ENCODE measurements around the gene NUP62CL.
A peak's percentile ranks its signal among the peaks of the same experiment; 100 is the strongest.
"Not testable (repeated sequence)": the region's sequence is repeated elsewhere in the genome, so short reads cannot be mapped to it uniquely, and the experiment has no call there.

Gene NUP62CL

GRCh38 chrX:107205770-107206696 is at the start of gene NUP62CL, which contains the start of gene DNAAF6:
TSS of gene NUP62CL (minus strand) at chrX:107206433. CDS start at chrX:107175146, 31,287 bp downstream.
TSS of gene DNAAF6 (plus strand) at chrX:107206611. CDS start at chrX:107212876, 6,265 bp downstream.
- peak; percentile 4 for DNase-seq (ENCODE audit: low read depth)

GRCh38 chrX:107228486-107228819 is 22.2 kb upstream of the NUP62CL start:
- no peak for DNase-seq (ENCODE audit: low read depth)

DNA sequence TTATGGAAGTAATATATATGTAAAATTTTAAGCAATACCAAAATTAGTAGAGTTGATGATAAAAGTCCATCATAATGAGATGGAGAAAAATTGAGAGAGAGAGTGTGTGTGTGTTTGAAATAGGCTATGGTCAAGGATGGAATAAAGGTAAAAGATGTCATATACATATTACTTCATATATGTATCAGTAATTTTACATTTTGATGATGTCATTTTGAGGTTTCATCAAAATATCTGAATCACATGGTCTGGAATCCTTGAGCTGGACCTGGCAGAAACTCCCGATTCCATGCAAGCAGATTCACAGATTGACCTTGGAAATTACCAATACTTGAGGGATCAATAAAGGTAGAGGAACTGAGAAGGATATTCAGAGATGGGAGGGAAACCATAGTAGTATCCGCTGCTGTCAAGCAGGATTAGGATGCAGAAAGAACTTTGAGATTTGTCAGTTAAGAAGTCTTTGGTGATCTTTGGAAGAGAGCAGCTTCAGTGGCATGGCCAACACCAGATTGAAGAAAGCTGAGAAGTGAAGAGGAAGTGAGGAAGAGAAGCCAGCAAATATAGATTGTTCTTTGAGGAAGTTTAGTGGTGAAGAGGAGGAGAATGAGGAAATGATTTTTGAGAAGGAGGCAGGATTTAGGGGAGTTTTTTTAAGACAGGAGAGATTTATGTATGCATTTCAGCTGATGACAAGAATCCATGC is 21.7 kb upstream of the NUP62CL start:
- DNase-seq (ENCODE audit: low read depth): no peak

DNA sequence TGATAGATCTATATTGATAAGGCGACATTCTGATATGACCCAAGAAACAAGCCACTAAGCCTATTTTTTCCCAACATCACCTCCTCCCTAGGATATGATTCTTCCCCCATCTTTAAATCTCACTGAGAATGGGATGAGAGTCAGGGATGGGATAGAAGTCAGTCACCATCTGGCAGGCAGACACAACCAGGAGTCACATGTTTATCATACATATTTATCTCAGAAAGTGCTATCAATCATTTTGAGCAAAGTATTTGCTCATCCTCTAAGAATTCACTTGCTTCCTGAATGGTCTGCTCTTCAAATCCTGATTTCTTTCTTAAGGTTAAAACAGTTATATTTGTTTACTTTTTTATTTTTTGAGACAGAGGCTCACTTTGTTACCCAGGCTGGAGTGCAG is 20.5 kb upstream of the NUP62CL start:
- DNase-seq (ENCODE audit: low read depth): no peak

- no peak for DNase-seq (ENCODE audit: low read depth)
These were observed 7.2 kb upstream of the NUP62CL start for GRCh38 chrX:107213477-107213876.

DNA sequence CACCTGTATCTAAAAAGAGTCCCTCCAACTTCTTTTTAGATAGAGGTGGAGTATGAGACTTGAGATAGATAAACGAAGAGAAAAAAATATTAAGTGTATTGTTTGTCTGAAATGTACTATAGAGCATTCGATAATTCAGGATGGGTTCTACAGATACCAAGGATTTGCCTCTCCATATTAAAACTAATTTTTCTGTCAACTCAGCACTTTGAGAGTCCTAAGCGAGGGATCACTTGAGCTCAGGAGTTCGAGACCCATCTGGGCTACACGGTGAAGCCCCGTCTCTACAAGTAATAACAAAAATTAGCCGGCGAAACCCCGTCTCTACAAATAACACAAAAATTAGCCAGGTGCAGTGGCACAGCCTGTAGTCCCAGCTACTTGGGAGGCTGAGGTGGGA is 1.7 kb upstream of the NUP62CL start:
- no peak for DNase-seq (ENCODE audit: low read depth)

- DNase-seq (ENCODE audit: low read depth): no peak
These were observed 856 bp upstream of the NUP62CL start for GRCh38 chrX:107207089-107207488.

DNA sequence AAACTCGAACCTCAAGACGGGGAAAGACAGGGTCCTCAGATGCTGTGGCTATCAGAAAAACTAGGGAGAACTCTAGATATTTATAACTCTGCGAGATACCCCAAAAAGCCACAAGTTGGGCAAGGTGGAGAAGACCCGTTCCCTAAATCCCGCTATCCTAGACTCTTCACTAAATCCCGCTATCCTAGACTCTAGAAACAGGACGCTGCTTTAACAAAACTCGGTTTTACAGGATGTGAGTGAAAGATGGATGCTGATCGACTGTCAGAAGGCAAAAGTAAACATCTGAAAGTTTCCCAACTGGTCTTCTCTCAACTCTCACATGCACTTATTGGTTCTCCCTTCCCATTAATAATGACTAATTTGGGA is 448 bp upstream of the NUP62CL start:
- DNase-seq (ENCODE audit: low read depth): no peak

GRCh38 chrX:107204068-107204605 is 2.1 kb downstream of the NUP62CL start:
- no peak for DNase-seq (ENCODE audit: low read depth)

DNA sequence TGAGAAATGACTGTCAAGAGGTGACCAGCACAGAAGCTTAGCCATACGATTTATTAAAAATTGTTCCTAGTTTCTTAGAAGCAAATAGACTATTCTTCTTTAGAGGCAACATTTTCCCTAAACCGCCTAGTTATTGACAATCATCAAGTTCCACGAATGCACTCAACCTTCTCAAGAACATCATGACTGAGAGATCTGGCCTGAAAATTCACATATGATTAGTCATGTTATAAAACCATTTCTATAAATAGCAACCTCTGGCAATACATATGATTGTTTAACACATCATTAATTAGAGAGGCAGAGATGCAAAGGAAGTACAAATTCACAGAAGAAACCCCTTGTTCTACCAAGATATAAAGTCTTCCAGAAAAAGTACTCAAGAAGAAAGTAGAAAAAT is 6.7 kb downstream of the NUP62CL start:
- no peak for DNase-seq (ENCODE audit: low read depth)

DNA sequence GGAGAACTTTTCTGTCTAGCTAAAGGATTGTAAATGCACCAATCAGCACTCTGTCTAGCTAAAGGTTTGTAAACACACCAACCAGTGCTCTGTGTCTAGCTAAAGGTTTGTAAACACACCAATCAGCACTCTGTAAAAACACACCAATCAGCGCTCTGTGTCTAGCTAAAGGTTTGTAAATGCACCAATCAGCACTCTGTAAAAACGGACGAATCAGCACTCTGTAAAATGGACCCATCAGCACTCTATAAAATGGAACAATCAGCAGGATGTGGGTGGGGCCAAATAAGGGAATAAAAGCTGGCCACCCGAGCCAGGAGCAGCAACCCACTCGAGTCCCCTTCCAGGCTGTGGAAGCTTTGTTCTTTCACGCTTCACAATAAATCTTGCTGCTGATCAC is 8.2 kb downstream of the NUP62CL start:
- not testable (repeated sequence) for DNase-seq (ENCODE audit: low read depth)

- DNase-seq (ENCODE audit: low read depth): no peak
These were observed 8.9 kb downstream of the NUP62CL start for GRCh38 chrX:107197319-107197718.

DNA sequence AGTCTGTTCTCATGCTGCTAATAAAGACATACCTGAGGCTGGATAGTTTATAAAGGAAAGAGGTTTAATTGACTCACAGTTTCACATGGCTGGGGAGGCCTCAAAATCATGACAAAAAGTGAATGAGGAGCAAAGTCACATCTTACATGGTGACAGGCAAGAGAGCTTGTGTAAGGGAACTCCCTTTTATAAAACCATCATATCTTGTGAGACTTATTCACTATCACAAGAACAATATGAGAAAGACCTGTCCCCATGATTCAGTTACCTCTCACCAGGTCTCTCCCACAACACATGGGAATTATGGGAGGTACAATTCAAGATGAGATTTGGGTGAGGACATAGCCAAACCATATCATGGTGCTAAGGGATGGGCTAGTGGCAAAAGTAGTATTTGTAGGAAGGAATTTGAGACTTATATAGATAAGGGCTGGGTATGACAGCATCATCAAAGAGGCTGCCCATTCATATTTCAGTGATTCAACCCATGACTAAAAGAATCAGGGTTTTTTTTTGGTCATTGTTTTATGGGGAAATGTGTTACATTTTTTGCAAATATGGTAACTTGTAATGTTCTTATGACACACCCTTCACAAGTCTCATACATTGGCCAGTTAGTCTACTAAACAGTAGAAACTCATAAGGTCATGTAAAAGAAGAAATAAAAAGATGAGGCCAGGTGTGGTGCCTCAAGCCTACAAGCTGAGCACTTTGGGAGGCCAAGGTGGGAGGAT is 34.7 kb downstream of the NUP62CL start:
- DNase-seq (ENCODE audit: low read depth): no peak

GRCh38 chrX:107168712-107169111 is 37.5 kb downstream of the NUP62CL start:
- DNase-seq (ENCODE audit: low read depth): no peak

GRCh38 chrX:107168257-107168656 is 38.0 kb downstream of the NUP62CL start:
- DNase-seq (ENCODE audit: low read depth): no peak

DNA sequence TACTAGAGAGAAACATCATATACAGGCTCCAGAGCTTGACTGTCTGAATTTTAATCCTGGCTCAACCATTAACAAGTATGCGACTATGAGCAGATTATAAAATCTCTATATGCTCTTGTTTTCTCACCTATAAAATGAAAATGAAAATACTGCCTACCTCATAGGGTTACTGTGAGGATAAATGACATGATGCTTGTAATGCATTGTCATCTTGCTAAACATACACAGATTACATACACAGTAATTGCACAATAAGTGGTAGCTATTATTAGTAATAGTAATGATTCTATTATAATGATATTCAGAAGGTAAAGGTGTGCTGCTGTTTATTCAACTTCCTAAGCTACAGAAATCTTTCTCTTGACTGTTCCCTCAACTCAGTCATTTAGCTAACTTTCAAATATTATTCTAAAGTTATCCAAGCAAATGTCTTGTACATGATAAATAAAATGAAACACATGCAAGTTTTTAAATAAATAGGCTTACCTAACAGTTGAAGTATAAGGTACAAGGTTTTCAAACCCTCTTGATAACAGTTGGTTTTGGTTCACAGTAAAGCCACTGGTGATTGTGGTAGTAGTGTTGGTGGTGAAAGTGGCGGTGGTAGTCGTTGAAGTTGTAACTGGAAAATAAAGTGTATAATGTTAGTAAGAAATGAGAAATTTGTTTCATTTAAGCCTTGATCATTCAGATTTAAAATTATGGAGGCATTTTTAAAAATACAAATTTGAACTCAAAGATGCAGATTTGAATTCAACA is 38.9 kb downstream of the NUP62CL start:
- DNase-seq (ENCODE audit: low read depth): no peak

GRCh38 chrX:107157618-107158017 is 48.6 kb downstream of the NUP62CL start:
- DNase-seq (ENCODE audit: low read depth): not testable (repeated sequence)

GRCh38 chrX:107155621-107156430 is 50.4 kb downstream of the NUP62CL start:
- DNase-seq (ENCODE audit: low read depth): not testable (repeated sequence)

DNA sequence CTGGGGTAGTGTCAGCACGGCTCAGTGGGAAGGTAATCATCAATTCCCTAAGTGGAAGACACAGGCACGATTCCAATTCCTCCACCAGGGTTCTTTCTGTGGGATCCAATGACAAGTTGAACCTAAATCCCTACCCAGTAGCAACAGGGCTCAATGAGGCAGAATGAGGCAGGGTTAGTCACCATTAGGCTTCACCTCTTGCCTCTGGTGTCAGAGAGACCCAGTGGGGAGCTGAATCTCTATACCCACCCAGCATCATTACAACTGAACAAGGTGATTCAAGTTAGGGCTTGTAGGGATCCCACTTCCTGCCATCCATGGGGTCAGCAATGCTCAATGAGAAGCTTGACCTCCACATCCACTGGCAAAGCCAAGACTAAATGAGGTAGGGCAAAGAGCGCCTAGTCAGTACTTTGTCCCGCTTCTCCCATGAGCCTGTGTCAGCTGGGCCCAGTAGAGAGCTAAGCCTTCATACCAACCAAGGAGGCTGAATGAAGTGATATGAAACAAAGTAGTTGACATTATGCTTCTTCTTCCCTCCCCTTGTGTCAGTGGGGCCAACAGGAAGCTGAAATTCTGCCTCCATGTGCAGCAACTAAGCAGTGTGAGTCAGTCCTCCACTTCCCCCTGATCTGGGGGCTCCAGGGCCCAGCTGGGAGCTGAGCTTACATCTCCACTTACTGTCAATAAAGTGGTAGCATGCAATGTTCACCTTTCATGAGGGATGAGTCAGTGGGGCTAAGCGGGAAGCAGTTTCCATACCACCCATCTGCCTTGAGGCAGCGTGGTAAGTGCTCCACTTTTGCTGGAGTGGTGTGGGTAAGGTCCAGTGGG is 51.2 kb downstream of the NUP62CL start:
- DNase-seq (ENCODE audit: low read depth): peak; percentile 16

DNA sequence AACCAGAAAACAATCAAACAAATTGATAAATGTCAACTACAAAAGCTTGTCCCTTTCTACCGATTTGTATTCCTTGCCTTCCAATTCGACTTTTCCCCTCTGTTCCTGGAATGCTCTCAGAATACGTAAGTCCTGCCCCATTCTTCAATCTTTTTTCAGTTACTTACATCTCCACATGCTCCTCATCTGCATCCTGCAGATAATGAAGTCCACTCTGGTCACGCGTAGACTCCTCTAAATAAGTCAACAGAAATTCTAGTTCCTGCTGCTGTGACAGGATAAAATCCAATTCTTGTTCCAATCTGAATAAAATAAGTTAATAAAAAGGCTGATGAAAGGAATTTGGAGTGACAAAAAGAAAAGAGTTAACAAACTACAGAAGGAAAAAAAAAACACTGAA is 53.2 kb downstream of the NUP62CL start:
- DNase-seq (ENCODE audit: low read depth): no peak

All from fibroblast of the conjunctiva (primary cell).